Mesodermal cell (in vitro differentiated cells): ENCODE measurements around the gene UGT1A6.

Experiments used
- H3K27ac ChIP-seq: 2 replicates; pipeline ENCODE4 v1.7.0; 2013; ENCODE audit warnings: mild to moderate bottlenecking, low read depth, low read length, moderate library complexity; ENCODE audit not compliant: severe bottlenecking
- H3K36me3 ChIP-seq: 2 replicates; pipeline ENCODE4 v1.7.1; 2013; ENCODE audit warnings: mild to moderate bottlenecking, low read length, moderate library complexity; ENCODE audit not compliant: control insufficient read depth, insufficient read depth
- H3K4me1 ChIP-seq: one replicate; pipeline ENCODE4 v1.7.1; 2013; ENCODE audit warnings: mild to moderate bottlenecking, low read length; ENCODE audit not compliant: insufficient read depth, control insufficient read depth, poor library complexity, severe bottlenecking
- H3K4me3 ChIP-seq: 2 replicates; pipeline ENCODE4 v1.7.0; 2013; ENCODE audit warnings: low read length, control low read depth, mild to moderate bottlenecking; ENCODE audit not compliant: insufficient read depth, poor library complexity, severe bottlenecking; ENCODE audit errors: extremely low read depth
- H3K9me3 ChIP-seq: 2 replicates; pipeline ENCODE4 v1.7.1; 2013; ENCODE audit warnings: mild to moderate bottlenecking, low read length, moderate library complexity; ENCODE audit not compliant: control insufficient read depth
- WGBS, 2 experiments: methylation state at CpG; one replicate each; pipeline ENCODE4 v1.1.5; 2013; ENCODE audit warnings: missing lambda C conversion rate in 2 of 2; ENCODE audit not compliant: insufficient coverage in 2 of 2; 5-methylcytosine and 5-hydroxymethylcytosine counted together

The UGT1A6 gene

DNA sequence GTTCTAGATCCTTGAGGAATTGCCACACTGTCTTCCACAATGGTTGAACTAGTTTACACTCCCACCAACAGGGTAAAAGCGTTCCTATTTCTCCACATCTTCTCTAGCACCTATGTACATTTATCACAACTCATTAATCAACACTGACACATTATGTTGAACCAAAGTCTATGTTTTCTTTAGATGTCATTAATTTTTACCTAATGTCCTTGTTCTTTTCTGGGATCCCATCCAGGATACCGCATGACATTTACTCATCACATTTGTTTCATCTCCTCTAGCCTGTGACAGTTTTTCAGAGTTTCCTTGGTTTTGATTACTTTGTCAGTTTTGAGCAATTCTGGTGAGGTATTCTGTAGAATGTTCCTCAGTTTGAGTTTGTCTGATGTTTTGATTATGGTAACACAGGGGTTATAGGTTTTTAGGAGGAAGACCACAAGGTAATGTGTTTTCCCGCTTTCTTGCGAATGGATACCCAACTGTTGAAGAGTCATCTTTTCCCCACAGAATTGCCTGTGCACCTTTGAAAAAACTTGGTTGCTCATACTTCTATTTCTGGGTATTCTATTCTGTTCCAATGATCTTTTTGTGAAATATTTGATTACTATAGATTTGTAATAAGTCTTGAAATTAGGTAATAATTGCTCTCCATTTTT lies 24.0 kb upstream of the UGT1A6 start:
- Histone ChIP-seq H3K9me3 (no peaks in the 10 kb centered on the region), H3K4me3 (no peak overlapping the region), H3K36me3 (no peaks in the 10 kb centered on the region), H3K4me1 (no peaks in the 10 kb centered on the region), H3K27ac (no peak overlapping the region)
- 94 to 96% methylated on average over 3 of the region's 4 CpGs for WGBS, 2 experiments

DNA sequence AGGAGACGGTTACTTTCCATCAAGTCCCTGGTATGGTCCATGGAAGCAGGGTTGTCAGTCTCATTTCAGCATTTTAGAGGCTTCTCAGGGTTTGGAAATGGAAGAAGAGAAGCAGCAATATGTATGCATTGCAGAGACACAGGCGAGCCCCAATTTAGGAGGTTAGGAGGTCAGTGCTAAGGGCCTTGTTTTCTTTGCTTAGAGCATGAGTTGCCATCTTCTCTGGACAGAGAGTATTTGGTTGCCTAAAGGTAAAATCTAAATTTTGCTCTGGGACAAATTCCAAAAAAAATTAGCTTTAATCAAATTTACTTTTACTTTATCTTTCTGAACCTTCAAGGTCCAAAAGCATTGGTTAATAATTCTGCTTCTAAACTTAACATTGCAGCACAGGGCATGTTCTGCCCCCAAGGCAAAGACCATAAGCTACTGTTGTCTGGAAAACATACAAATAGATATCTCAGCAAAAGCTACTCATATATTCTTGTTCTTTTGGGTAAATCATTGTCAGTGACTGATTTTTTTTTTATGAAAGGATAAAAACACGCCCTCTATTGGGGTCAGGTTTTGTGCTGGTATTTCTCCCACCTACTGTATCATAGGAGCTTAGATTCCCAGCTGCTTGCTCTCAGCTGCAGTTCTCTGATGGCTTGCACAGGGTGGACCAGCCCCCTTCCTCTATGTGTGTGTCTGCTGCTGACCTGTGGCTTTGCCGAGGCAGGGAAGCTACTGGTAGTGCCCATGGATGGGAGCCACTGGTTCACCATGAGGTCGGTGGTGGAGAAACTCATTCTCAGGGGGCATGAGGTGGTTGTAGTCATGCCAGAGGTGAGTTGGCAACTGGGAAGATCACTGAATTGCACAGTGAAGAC lies 21.2 kb upstream of the UGT1A6 start, which contains the start of gene UGT1A9:
TSS of gene UGT1A9 (plus strand) at position 609 of the 872 bp plus-strand sequence. CDS start at position 646, 37 bp downstream.
- WGBS, 2 experiments = 70 to 91% methylated on average over 2 to 3 of the region's 5 CpGs
- Histone ChIP-seq H3K9me3 (no peaks in the 10 kb centered on the region), H3K36me3 (no peaks in the 10 kb centered on the region), H3K4me1 (no peaks in the 10 kb centered on the region), H3K27ac (no peak within 1 kb of the TSS), H3K4me3 (no peak within 1 kb of the TSS)

DNA sequence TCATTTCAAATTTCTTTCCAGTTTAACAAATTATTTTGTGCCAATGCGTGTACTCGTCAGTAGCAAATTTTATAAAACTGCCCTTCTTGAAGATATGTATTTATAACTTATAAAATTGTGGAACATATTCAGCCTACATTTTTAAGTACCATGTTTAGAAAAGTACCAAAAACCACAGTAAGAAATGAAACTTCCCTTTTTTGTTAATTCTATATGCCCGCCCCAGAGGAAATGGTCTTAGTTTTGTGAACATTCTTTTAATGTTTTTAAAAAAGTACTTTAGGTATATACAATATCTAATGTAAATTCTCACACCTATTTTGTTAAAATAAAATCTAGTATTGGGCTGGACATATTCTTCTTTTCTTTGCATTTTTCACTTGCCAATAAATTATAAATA lies 19.8 kb upstream of the UGT1A6 start:
- H3K36me3 ChIP-seq = no peaks in the 10 kb centered on the region
- no peak overlapping the region for H3K4me3 ChIP-seq
- H3K27ac ChIP-seq = no peak overlapping the region
- no peaks in the 10 kb centered on the region for H3K4me1 ChIP-seq
- no peaks in the 10 kb centered on the region for H3K9me3 ChIP-seq
- no CpG with 5 or more reads among the region's 3 CpGs for WGBS, 2 experiments

DNA sequence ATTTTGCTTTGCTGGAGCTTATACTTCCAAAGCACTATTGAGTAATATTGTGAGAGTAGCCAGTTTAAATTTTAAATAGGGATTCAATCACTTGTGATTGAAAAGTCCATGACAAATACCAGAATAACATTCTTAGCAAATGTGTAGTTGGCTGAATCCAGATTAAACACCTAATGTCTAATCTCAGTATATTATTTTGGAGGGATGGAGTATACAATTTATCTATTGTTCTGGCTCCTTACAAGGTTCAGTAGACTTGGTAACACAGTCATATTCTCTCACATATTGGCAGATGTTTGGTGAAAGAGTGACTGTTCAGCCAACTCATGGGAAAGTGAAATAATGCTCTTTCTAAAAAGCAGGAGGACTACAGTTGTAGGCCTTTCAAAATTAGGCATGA lies 18.8 kb upstream of the UGT1A6 start:
- Histone ChIP-seq H3K4me1 (no peaks in the 10 kb centered on the region), H3K36me3 (no peaks in the 10 kb centered on the region), H3K4me3 (no peak overlapping the region), H3K9me3 (no peaks in the 10 kb centered on the region), H3K27ac (no peak overlapping the region)

DNA sequence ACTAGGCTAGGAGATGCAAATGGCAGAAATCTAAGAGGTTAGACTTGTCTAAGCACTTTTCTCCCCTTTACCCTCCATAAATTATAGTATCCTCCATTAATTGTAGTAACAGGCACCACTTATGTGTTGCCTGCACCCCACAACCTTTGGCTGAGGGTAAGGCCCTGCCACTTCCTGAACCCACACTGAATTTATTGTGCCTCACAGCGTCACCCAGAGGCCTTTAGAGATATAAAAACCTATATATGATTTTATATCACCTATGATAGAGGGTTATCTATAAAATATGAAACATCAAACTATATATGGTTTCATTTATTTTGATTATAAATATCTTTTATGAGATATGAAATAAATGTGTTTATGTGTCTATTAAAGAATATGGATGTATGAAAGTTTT lies 18.4 kb upstream of the UGT1A6 start:
- WGBS, 2 experiments = no CpG with 5 or more reads among the region's 1 CpG
- H3K4me1 ChIP-seq = no peaks in the 10 kb centered on the region
- no peak overlapping the region for H3K27ac ChIP-seq
- no peak overlapping the region for H3K4me3 ChIP-seq
- no peaks in the 10 kb centered on the region for H3K9me3 ChIP-seq
- no peaks in the 10 kb centered on the region for H3K36me3 ChIP-seq

DNA sequence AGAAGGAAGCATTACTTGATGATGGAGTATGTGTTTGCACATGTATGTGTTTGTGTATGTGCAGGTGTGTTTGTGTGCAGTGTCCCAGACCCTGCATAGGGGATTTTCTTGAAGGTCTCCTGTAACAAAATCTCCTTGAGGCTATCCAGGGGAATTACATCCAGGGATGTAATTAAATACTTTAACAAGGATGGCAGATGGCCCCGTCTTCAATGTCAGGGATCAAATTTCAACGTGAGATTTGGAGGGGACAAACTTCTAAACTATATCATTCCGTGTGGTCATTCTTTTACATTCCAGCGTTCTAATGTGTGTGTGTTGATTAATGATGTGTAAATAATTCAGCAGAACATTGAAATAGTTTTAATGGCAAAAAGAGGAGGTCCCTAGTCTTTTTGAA lies 17.7 kb upstream of the UGT1A6 start:
- no peak overlapping the region for H3K4me3 ChIP-seq
- H3K27ac ChIP-seq = no peak overlapping the region
- 62 to 86% methylated on average over 1 to 3 of the region's 4 CpGs for WGBS, 2 experiments
- H3K36me3 ChIP-seq = no peaks in the 10 kb centered on the region
- H3K4me1 ChIP-seq = no peaks in the 10 kb centered on the region
- H3K9me3 ChIP-seq = no peaks in the 10 kb centered on the region

DNA sequence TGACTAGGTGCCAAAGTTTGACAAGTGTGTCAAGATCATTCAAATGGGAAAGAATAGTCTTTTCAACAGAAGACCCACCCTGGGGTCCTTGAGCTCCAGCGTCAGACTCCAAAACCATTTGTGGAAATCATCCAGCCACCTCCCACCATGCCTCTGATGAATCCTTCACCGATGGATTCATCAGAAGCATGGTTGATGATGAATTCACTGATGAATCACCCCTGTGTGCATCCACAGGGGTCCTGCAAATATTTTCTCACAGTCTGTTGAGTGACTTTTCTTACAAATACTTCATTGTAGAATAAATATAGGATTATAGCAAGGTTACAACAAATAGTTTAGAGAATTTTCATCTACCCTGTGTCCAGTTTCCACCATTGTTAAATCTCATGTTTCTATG lies 16.6 kb upstream of the UGT1A6 start:
- H3K4me3 ChIP-seq = no peak overlapping the region
- H3K27ac ChIP-seq = no peak overlapping the region
- 83 to 94% methylated on average over 1 to 2 of the region's 2 CpGs for WGBS, 2 experiments
- H3K9me3 ChIP-seq = no peaks in the 10 kb centered on the region
- no peaks in the 10 kb centered on the region for H3K4me1 ChIP-seq
- no peaks in the 10 kb centered on the region for H3K36me3 ChIP-seq

DNA sequence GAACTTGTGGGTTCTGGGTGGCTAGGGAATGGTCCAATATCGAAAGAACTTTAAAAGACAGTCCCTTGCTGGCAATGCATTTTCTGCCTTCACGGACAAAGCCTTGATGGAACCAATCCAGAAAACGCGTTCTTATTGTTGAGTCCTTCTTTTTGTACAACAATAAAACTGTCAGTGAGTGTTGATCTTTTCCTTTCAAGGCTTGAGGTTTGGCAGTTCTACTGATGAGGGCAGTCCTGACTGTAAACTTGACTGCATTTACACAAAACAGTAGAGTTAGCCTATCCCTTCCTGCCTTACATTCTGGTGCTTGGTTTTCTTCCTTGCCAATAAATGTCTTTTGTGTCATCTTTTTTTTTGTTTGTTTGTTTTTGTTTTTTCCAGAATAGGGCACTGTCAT lies 13.5 kb upstream of the UGT1A6 start:
- H3K9me3 ChIP-seq = no peaks in the 10 kb centered on the region
- no peaks in the 10 kb centered on the region for H3K36me3 ChIP-seq
- H3K4me3 ChIP-seq = no peak overlapping the region
- H3K4me1 ChIP-seq = no peaks in the 10 kb centered on the region
- WGBS, 2 experiments = 83 to 90% methylated on average over 3 to 4 of the region's 4 CpGs
- H3K27ac ChIP-seq = no peak overlapping the region

DNA sequence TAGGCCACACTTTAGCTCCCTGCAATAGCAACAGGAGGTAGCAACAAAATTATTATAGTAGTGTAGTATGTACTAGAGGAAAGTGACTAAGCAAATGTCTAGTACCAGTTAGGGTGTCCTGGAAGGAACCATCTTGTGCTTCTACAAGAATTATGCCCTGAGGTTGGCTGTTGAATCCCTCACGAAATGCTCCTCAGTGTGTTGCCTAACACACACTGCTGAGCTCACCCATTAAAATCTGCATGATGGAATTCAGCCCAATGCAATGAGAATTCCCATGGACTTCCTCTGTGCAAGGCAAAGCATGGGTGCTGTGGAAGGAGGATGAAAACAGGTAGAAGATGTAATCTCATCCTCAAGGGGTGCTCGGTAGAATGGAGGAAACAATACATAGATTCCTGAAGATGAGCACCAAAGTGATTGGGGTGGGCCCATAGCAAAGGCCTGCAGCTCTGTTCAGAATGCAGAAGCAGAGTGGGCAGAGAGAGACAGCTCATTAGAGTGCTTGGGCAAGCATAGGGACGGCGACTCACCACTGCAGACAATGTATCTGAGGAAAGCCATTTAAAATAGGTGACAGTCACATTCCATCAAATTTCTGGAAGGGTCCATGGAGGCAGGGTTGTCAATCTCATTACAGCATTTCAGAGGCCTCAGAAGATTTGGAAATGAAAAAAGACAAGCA lies 12.2 kb upstream of the UGT1A6 start:
- Histone ChIP-seq H3K27ac (no peak overlapping the region), H3K4me3 (no peak overlapping the region), H3K4me1 (no peaks in the 10 kb centered on the region), H3K36me3 (no peaks in the 10 kb centered on the region), H3K9me3 (no peaks in the 10 kb centered on the region)
- WGBS, 2 experiments = 66 to 88% methylated on average over 3 of the region's 4 CpGs

DNA sequence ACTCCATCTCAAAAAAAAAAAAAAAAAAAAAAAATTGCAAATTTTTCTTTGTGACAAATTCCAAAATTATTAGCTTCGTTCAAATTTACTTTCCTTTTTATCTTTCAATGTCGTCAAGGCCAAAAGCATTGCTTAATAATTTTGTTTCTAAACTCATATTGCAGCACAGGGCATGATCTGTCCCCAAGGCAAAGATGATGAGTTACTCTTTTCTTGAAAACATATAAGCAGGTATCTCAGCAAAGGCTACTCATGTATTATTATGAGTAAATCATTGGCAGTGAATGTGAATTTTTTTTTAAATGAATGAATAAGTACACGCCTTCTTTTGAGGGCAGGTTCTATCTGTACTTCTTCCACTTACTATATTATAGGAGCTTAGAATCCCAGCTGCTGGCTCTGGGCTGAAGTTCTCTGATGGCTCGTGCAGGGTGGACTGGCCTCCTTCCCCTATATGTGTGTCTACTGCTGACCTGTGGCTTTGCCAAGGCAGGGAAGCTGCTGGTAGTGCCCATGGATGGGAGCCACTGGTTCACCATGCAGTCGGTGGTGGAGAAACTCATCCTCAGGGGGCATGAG lies 11.1 kb upstream of the UGT1A6 start, which contains the start of gene UGT1A7:
TSS of gene UGT1A7 (plus strand) at position 381 of the 579 bp plus-strand sequence. CDS start at position 418, 37 bp downstream.
- Histone ChIP-seq H3K27ac (no peak within 1 kb of the TSS), H3K9me3 (no peaks in the 10 kb centered on the region), H3K36me3 (no peaks in the 10 kb centered on the region), H3K4me3 (no peak within 1 kb of the TSS), H3K4me1 (no peaks in the 10 kb centered on the region)
- WGBS, 2 experiments = 80 to 90% methylated on average over 1 to 2 of the region's 5 CpGs
